HCEC 1CT (cell line): Measurements from ENCODE around the gene FOXO6.

Experiments used
- DNase-seq: peaks from one replicate; pipeline ENCODE4 v3.0.0-alpha.2; 2017

Gene FOXO6

GRCh38 chr1:41368366-41368765 is 7.1 kb downstream of the FOXO6 start:
- DNase-seq, result no peak

GRCh38 chr1:41368801-41369200 is 7.6 kb downstream of the FOXO6 start:
- DNase-seq, result no peak

- no peak for DNase-seq
These were observed 8.3 kb downstream of the FOXO6 start for GRCh38 chr1:41369531-41369930.

- DNase-seq, result no peak
These were observed 9.0 kb downstream of the FOXO6 start for GRCh38 chr1:41370225-41370624.

DNA sequence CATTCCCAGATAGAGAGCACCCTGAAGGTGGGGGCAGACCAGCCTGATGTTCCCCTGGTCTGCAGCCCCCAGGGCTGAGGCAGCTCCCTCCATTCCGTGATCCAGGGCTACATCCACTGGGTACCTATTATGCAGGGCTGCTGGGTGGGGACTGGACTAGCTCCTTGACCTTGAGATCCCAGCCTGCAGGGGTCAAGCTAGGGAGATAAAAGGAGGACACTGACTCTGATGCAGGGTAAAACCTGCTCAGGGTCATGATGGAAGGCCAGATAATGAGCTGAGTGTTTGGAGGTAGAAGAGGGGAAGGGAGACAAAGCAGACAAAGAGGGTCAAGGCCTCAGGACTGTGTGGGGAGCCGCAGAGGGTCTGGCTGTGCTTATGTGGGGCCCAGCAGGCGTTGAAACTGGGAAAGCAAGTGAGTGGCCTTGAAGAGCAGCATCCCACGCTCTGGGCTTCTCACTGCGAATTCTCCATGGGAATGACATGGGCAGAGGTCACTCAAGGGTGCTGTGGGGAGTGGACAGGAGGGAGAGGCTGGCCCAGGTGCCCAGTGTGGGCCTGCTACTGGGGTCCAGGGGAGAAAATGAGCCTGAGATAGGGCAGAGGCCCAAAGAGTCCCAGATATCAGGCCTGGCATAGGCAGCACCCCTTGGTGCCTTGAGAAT is 9.7 kb downstream of the FOXO6 start:
- DNase-seq, result no peak

DNA sequence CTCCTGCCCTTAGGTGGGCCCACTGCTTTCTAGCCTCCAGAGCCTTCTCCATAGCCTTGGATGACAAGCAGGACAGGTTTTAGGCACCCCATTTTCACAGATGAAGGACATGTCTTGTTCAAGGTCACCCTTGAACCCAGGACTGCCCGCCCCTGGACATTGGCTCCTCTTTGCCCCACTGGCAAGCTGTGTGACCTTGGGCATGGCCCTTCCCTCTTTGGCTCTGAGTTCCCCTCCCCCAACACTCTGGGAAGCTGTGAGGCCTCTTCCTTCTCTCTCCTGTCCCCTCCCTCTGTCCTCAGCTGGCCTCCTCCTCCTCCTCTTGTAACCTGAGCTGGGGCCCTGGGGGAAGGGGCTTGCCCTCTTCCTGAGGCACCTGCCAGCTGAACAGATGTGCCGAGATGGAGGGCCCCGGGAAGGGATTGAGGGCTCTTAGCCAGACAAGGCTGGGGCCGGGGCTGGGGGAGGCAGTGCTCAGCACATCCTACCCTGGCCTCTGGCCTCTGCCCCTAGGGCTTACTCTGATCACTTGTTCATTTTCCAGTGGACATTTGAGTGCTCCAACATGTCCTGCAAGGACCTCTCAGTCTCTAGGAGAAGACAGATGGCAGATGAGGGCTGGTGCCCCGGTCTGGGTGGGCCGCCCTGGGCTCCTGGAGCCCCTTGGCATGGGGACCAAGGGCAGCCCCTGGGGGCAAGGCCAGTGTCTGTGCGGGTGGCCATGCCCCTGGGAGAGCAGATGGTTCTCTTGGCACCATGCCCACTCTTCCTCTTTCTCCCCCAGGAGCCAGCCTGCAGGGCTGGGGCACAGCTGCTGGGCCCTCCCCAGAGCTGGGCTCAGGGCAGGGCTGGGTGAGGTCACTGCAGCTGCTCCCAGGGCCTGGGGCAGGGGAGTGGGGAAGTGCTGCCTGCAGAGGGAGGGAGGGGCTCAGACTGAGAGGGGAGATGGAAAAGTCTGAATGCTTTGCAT is 10.7 kb downstream of the FOXO6 start:
- no peak for DNase-seq

- DNase-seq, result no peak
These were observed 11.4 kb downstream of the FOXO6 start for GRCh38 chr1:41372600-41372993.

GRCh38 chr1:41373373-41373772 is 12.1 kb downstream of the FOXO6 start:
- no peak for DNase-seq

DNA sequence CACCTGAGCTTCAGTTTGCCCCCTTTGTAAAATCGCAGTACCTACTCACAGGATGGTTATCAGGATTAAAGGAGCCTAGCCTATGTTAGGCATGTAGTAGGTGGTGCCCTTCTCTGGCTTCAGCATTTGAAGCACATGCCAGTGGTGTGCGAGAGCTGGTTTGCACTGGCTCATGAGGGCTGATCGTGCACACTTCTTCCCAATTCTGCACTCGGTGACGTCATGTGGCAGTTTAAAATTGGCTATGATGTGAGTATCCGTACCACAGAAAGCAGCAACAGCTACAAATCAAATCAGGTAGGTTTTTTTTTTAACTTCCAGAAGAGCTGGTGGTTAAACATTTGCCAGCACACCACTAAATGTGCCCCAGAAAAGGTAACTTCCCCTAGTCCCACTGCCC is 13.5 kb downstream of the FOXO6 start:
- no peak for DNase-seq

GRCh38 chr1:41377397-41377796 is 16.2 kb downstream of the FOXO6 start:
- no peak for DNase-seq

- DNase-seq, result no peak
These were observed 17.0 kb downstream of the FOXO6 start for GRCh38 chr1:41378222-41378621.

GRCh38 chr1:41378999-41379737 is 17.9 kb downstream of the FOXO6 start:
- no peak for DNase-seq

- no peak for DNase-seq
These were observed 18.5 kb downstream of the FOXO6 start for GRCh38 chr1:41379738-41380130.

GRCh38 chr1:41380195-41380594 is 19.0 kb downstream of the FOXO6 start:
- DNase-seq, result no peak

DNA sequence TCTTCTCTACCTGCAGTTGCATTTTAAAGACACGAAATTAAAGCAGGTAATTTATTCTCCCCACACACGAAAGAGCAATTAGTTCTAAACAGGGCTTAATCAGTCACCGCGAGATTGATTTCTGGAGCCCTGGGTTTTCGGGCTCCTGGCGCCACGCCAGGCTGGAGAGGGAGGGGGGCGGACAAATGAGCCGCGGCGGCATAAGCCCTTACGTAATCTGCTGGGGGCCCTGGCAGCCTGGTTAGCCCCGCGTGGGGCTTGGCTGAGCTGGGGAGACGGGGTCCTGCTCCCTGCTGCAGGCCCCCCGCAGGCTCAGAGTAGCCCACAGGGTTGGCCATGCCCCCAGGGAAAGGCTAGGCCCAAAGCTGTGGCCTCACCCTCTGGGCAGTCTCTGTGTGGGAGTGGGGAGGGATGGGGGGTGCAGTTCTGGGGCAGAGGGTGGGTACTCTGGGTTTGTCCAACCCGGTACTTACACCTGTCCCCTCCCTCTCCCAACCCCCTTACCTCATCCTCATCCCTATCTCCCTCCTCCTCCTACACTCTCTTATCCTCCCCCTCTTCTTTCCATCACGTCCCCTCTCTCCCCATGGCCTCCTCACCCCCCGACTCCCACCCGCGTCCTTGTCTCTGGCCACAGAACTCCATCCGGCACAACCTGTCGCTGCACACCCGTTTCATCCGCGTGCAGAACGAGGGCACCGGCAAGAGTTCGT is 19.9 kb downstream of the FOXO6 start:
- no peak for DNase-seq

DNA sequence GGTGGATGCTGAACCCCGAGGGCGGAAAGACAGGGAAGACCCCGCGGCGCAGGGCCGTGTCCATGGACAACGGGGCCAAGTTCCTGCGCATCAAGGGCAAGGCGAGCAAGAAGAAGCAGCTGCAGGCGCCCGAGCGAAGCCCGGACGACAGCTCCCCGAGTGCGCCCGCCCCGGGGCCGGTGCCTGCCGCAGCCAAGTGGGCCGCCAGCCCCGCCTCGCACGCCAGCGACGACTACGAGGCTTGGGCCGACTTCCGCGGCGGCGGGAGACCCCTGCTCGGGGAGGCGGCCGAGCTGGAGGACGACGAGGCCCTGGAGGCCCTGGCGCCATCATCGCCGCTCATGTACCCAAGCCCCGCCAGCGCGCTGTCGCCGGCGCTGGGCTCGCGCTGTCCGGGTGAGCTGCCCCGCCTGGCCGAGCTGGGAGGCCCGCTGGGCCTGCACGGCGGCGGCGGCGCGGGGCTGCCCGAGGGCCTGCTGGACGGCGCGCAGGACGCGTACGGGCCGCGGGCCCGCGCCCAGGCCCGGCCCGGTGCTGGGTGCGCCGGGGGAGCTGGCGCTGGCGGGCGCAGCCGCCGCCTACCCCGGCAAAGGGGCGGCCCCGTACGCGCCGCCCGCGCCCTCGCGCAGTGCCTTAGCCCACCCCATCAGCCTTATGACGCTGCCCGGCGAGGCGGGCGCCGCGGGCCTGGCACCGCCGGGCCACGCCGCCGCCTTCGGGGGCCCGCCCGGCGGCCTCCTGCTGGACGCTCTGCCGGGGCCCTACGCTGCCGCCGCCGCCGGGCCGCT is 20.7 kb downstream of the FOXO6 start:
- DNase-seq, result no peak

- DNase-seq, result no peak
These were observed 21.4 kb downstream of the FOXO6 start for GRCh38 chr1:41382480-41383090.

DNA sequence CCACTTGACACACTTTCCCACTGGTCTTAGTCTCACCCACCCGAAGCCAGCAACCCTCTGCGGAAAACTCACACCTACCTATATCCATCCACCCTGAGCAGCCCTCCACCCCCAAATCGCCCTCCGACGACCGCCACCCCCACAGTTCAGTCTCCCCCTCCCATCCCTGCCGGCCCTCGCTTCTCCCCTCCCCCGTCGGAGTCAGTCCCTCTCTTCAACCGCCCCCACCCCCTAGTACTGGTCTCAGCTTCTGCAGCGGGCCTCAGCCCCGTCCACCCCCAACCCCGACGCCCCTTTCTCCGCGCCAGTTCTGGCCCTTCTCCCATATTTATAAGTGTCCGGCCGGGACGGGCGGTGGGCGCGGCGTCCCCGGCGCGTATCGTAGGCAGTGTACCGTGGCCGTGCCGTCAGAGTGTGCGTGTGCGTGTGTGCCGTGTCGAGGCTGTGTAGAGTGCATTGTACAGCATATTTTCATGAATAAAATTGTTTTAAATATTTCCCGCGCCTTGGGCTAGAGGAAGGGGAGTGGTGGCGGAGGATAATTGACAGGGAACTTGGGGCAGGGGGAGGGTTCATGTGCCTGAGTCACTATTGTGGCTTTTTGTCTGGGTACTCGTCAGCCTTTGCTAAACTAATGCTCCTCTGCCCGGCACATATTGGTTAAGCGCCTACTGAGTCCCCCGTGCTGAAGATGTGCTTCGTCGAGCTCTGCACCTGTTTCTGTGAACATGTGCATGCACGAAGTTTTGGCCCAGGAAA is 22.0 kb downstream of the FOXO6 start:
- DNase-seq, result no peak

DNA sequence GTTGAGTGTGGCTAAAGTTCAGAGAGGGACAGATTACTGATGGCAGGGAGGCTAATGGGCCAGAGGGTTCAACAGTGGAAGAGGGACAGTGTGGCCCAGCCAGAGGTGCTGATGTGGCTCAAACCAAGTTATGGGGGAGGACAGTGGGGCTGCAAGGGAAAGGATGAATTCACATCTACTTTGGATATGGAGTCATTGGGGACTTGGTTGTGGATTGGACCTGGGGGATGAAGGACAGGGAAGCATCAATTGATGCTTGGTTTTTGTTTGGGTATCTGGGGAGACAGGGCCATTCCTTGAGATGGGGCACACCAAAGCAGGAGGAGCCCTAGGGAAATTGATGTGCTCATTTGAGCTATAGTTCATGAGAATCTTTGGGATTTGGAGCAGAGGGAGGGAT is 23.3 kb downstream of the FOXO6 start:
- DNase-seq, result no peak

- DNase-seq, result no peak
These were observed 24.4 kb downstream of the FOXO6 start for GRCh38 chr1:41385398-41386195.
